IPS-18a (cell line): ENCODE measurements around the gene FGF12.

Source experiments
- H3K27ac ChIP-seq: one replicate; pipeline ENCODE4 v1.5.1; 2013; ENCODE audit warnings: low read length
- H3K27me3 ChIP-seq: one replicate; pipeline ENCODE4 v1.6.1; 2013; ENCODE audit warnings: mild to moderate bottlenecking, low read length; ENCODE audit not compliant: control insufficient read depth, insufficient read depth
- H3K36me3 ChIP-seq: one replicate; pipeline ENCODE4 v1.6.1; 2013; ENCODE audit warnings: low read depth, low read length; ENCODE audit not compliant: control insufficient read depth
- H3K4me1 ChIP-seq: one replicate; pipeline ENCODE4 v1.6.1; 2013; ENCODE audit warnings: low read depth, low read length; ENCODE audit not compliant: control insufficient read depth
- H3K4me3 ChIP-seq: one replicate; pipeline ENCODE4 v1.5.1; 2013; ENCODE audit warnings: low read length
- H3K9ac ChIP-seq: one replicate; pipeline ENCODE4 v1.6.1; 2013; ENCODE audit warnings: mild to moderate bottlenecking, low read length, moderate library complexity
- H3K9me3 ChIP-seq: one replicate; pipeline ENCODE4 v1.6.1; 2013; ENCODE audit warnings: low read depth, low read length; ENCODE audit not compliant: control insufficient read depth

Gene FGF12

GRCh38 chr3:192408647-192409200 lies 318.6 kb downstream of the FGF12 start:
- H3K27me3 ChIP-seq, result peaks cover 55% of the 10 kb centered on the region
- H3K4me1 ChIP-seq, result peaks cover 14% of the 10 kb centered on the region
- H3K36me3 ChIP-seq, result no peaks in the 10 kb centered on the region
- H3K27ac ChIP-seq, result no peak overlapping the region
- no peaks in the 10 kb centered on the region for H3K9me3 ChIP-seq
- H3K9ac ChIP-seq, result peak overlapping the region; percentile 16
- peak overlapping the region; percentile 83 for H3K4me3 ChIP-seq

- Histone ChIP-seq H3K4me3 (peak overlapping the region; percentile 83), H3K27ac (no peak overlapping the region), H3K36me3 (no peaks in the 10 kb centered on the region), H3K4me1 (peaks cover 14% of the 10 kb centered on the region), H3K9ac (peak overlapping the region; percentile 16), H3K9me3 (no peaks in the 10 kb centered on the region), H3K27me3 (peaks cover 55% of the 10 kb centered on the region)
These were observed 319.2 kb downstream of the FGF12 start for GRCh38 chr3:192408007-192408646.

- no peaks in the 10 kb centered on the region for H3K36me3 ChIP-seq
These were observed 327.6 kb downstream of the FGF12 start for GRCh38 chr3:192399767-192400166.

GRCh38 chr3:192397012-192397411 lies 330.3 kb downstream of the FGF12 start:
- no peaks in the 10 kb centered on the region for H3K9me3 ChIP-seq
- no peaks in the 10 kb centered on the region for H3K4me1 ChIP-seq
- H3K27ac ChIP-seq, result no peak overlapping the region
- H3K36me3 ChIP-seq, result no peaks in the 10 kb centered on the region
- H3K4me3 ChIP-seq, result no peak overlapping the region
- no peak overlapping the region for H3K9ac ChIP-seq
- H3K27me3 ChIP-seq, result no peaks in the 10 kb centered on the region

More at GRCh38 chr3:192399767-192400166, 327.6 kb downstream of the FGF12 start:
- no peaks in the 10 kb centered on the region for H3K9me3 ChIP-seq
- H3K27me3 ChIP-seq, result no peaks in the 10 kb centered on the region
- no peak overlapping the region for H3K9ac ChIP-seq
- no peak overlapping the region for H3K27ac ChIP-seq
- H3K4me3 ChIP-seq, result no peak overlapping the region
- no peaks in the 10 kb centered on the region for H3K4me1 ChIP-seq

GRCh38 chr3:192395506-192395905 lies 331.8 kb downstream of the FGF12 start:
- H3K27ac ChIP-seq, result no peak overlapping the region
- H3K27me3 ChIP-seq, result no peaks in the 10 kb centered on the region
- H3K4me3 ChIP-seq, result no peak overlapping the region
- no peaks in the 10 kb centered on the region for H3K36me3 ChIP-seq
- no peaks in the 10 kb centered on the region for H3K4me1 ChIP-seq
- no peaks in the 10 kb centered on the region for H3K9me3 ChIP-seq
- no peak overlapping the region for H3K9ac ChIP-seq

- H3K27me3 ChIP-seq, result no peaks in the 10 kb centered on the region
- H3K9ac ChIP-seq, result no peak overlapping the region
- H3K27ac ChIP-seq, result no peak overlapping the region
- H3K4me1 ChIP-seq, result no peaks in the 10 kb centered on the region
- no peaks in the 10 kb centered on the region for H3K36me3 ChIP-seq
- no peak overlapping the region for H3K4me3 ChIP-seq
- no peaks in the 10 kb centered on the region for H3K9me3 ChIP-seq
These were observed 334.4 kb downstream of the FGF12 start for GRCh38 chr3:192392986-192393385.

GRCh38 chr3:192382861-192383260 lies 344.5 kb downstream of the FGF12 start:
- Histone ChIP-seq H3K4me3 (no peak overlapping the region), H3K9me3 (no peaks in the 10 kb centered on the region), H3K27me3 (no peaks in the 10 kb centered on the region), H3K27ac (no peak overlapping the region), H3K9ac (no peak overlapping the region), H3K36me3 (no peaks in the 10 kb centered on the region), H3K4me1 (no peaks in the 10 kb centered on the region)

- no peak overlapping the region for H3K4me3 ChIP-seq
- no peak overlapping the region for H3K27ac ChIP-seq
- H3K9me3 ChIP-seq, result no peaks in the 10 kb centered on the region
- no peak overlapping the region for H3K9ac ChIP-seq
- no peaks in the 10 kb centered on the region for H3K36me3 ChIP-seq
- H3K27me3 ChIP-seq, result no peaks in the 10 kb centered on the region
- H3K4me1 ChIP-seq, result peaks cover 11% of the 10 kb centered on the region
These were observed 353.8 kb downstream of the FGF12 start for GRCh38 chr3:192373586-192373985.

- Histone ChIP-seq H3K27ac (no peak overlapping the region), H3K27me3 (no peaks in the 10 kb centered on the region), H3K4me3 (no peak overlapping the region), H3K4me1 (peaks cover 13% of the 10 kb centered on the region), H3K9me3 (no peaks in the 10 kb centered on the region), H3K36me3 (no peaks in the 10 kb centered on the region), H3K9ac (no peak overlapping the region)
These were observed 354.3 kb downstream of the FGF12 start for GRCh38 chr3:192373032-192373431.

- H3K9me3 ChIP-seq, result no peaks in the 10 kb centered on the region
- no peaks in the 10 kb centered on the region for H3K27me3 ChIP-seq
- H3K36me3 ChIP-seq, result no peaks in the 10 kb centered on the region
- H3K9ac ChIP-seq, result no peak overlapping the region
- H3K4me3 ChIP-seq, result no peak overlapping the region
- H3K27ac ChIP-seq, result no peak overlapping the region
- peaks cover 13% of the 10 kb centered on the region for H3K4me1 ChIP-seq
These were observed 354.7 kb downstream of the FGF12 start for GRCh38 chr3:192372616-192373015.

GRCh38 chr3:192371870-192372400 lies 355.4 kb downstream of the FGF12 start:
- Histone ChIP-seq H3K9me3 (no peaks in the 10 kb centered on the region), H3K9ac (no peak overlapping the region), H3K36me3 (no peaks in the 10 kb centered on the region), H3K4me3 (no peak overlapping the region), H3K27me3 (no peaks in the 10 kb centered on the region), H3K4me1 (peaks cover 13% of the 10 kb centered on the region), H3K27ac (no peak overlapping the region)

- H3K4me3 ChIP-seq, result no peak overlapping the region
- no peaks in the 10 kb centered on the region for H3K27me3 ChIP-seq
- no peaks in the 10 kb centered on the region for H3K36me3 ChIP-seq
- H3K9me3 ChIP-seq, result no peaks in the 10 kb centered on the region
- H3K9ac ChIP-seq, result no peak overlapping the region
- H3K4me1 ChIP-seq, result peaks cover 11% of the 10 kb centered on the region
- no peak overlapping the region for H3K27ac ChIP-seq
These were observed 359.7 kb downstream of the FGF12 start for GRCh38 chr3:192367616-192368015.
